Measurements from ENCODE around the gene RAD51. TPM values are rescaled to one million over a fixed set of nuclear protein-coding genes. Genes with fewer than 3 reads are reported as not detected.

The RAD51 gene
- total RNA-seq (2022) (37.8 and 47.0 TPM in 2 replicates), Bru-seq, nascent RNA (percentile 70 among the genes with signal in this experiment), BruChase-seq, experiment 1, labeled RNA remaining after a 2-hour chase (percentile 82 among the genes with signal in this experiment), BruChase-seq, experiment 2, labeled RNA remaining after a 6-hour chase (percentile 88 among the genes with signal in this experiment)
- long read RNA-seq, transcript RAD51-201 (10 exons, 2,449 nt), result major isoform, 60 of 83 reads
- long read RNA-seq, partial matches to known transcripts, result 2 of 83 reads
- long read RNA-seq, other reads (novel, unspliced or antisense), result 17 of 83 reads

DNA sequence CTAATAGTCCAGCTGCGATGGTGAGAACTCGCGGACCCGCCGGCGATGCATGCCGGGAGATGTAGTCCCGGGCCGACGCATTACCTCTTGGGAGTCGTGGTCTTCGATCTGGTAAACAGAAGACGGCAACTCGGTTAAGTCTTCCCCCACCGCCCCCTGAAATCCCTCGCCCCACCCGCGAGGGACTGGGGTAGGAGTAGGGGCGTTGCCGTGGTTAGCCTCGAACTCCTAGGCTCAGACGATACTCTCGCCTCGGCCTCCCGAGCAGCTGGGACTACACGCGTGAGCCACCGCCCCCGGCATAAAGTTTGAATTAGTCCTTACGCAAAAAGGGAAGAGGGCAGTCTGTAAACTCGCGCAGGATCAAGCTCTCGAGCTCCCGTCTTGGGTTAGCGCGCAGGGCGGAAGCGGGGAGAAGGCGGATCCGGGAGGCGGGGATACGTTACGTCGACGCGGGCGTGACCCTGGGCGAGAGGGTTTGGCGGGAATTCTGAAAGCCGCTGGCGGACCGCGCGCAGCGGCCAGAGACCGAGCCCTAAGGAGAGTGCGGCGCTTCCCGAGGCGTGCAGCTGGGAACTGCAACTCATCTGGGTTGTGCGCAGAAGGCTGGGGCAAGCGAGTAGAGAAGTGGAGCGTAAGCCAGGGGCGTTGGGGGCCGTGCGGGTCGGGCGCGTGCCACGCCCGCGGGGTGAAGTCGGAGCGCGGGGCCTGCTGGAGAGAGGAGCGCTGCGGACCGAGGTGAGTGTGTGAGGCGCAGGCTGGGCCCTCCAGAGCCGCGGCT lies at the start of gene RAD51:
Gene RAD51, plus strand, starts transcription at position 487 of the 781 bp plus-strand sequence. CDS start 3,585 bp downstream, outside the sequence.
- intact Hi-C loops (cut with micrococcal nuclease; ENCODE audit: unreplicated experiment), result loop anchor here (5.0 to 10.0 kb wide), 2 partner anchors 103 to 200 kb away; partner anchors contain the start of genes KNL1 and VPS18
- BruUV-seq (replicated peaks), result no TSS peak
- Histone ChIP-seq H3K4me3 (ENCODE audit: low read depth, low read length) (peak within 1 kb of the TSS; percentile 83), H3K36me3 (ENCODE audit: control insufficient read depth, insufficient read depth, low read length) (peaks cover 2% of the 10 kb centered on the region; the same call in 1 of the 2 replicates), H3K9me3 (no peaks in the 10 kb centered on the region), H3K4me1 (peaks cover 11% of the 10 kb centered on the region; the same call in 1 of the 2 replicates), H3K27me3 (replicated peaks; ENCODE audit: control insufficient read depth, insufficient read depth, low read length) (no peaks in the 10 kb centered on the region)
- no peaks in the 10 kb centered on the region for H3K9me3 Mint-ChIP-seq (ENCODE audit: unreplicated experiment)
- DNase-seq, result peak; percentile 93 to 95
- no peaks in the 10 kb centered on the region for H3K27me3 Mint-ChIP-seq (ENCODE audit: insufficient read depth, unreplicated experiment)
- CTCF ChIA-PET, result interaction anchor here (0.6 to 1.8 kb wide), 8 partner anchors 32 to 236 kb away, joined by 3 to 10 read pairs (median 4); partner anchors contain the start of gene SPINT1
- peak within 1 kb of the TSS; percentile 92 for H3K4me3 Mint-ChIP-seq (ENCODE audit: unreplicated experiment)
- peak within 1 kb of the TSS; percentile 99 for H3K27ac Mint-ChIP-seq (ENCODE audit: unreplicated experiment)
- peaks cover 40% of the 10 kb centered on the region for H3K36me3 Mint-ChIP-seq (ENCODE audit: insufficient read depth, unreplicated experiment)
- TF ChIP-seq, protein P1, sequence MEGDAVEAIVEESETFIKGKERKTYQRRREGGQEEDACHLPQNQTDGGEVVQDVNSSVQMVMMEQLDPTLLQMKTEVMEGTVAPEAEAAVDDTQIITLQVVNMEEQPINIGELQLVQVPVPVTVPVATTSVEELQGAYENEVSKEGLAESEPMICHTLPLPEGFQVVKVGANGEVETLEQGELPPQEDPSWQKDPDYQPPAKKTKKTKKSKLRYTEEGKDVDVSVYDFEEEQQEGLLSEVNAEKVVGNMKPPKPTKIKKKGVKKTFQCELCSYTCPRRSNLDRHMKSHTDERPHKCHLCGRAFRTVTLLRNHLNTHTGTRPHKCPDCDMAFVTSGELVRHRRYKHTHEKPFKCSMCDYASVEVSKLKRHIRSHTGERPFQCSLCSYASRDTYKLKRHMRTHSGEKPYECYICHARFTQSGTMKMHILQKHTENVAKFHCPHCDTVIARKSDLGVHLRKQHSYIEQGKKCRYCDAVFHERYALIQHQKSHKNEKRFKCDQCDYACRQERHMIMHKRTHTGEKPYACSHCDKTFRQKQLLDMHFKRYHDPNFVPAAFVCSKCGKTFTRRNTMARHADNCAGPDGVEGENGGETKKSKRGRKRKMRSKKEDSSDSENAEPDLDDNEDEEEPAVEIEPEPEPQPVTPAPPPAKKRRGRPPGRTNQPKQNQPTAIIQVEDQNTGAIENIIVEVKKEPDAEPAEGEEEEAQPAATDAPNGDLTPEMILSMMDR (IDR thresholded peaks at IDR 0.05; ENCODE audit: insufficient read depth in 1 of 2, low read depth in 1 of 2, low read length in 1 of 2, severe bottlenecking in 1 of 2, unreplicated experiment in 1 of 2), result no peak
- POLR2A ChIA-PET, result interaction anchor here (0.6 to 1.9 kb wide), 11 partner anchors 12 to 589 kb away, joined by 3 to 10 read pairs (median 6); partner anchors contain the start of genes BUB1B, CCDC32, GCHFR and RPUSD2
- H3K4me1 Mint-ChIP-seq (ENCODE audit: low read depth, unreplicated experiment), result peaks cover 7% of the 10 kb centered on the region

DNA sequence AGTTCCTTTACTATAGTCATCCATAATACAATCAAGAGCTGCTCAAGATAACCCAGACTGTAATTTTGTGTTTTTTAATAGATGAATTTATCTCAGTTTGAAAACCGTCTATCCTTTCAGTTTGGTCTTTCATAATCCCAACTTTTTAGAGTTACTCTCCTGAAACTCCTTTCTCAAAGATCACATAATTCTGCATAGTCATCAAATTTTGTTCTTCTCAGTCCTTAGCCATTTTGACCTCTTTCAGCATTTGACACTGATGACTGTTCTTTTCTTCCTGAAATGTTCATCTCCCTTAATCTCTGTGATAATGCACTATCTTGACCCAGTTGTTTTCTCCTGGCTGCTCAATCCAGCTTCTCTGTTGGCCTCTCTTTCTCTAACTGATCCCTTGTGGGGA lies 47.5 kb upstream of the RAD51 start:
- Mint-ChIP-seq H3K27me3 (ENCODE audit: insufficient read depth, unreplicated experiment) (no peaks in the 10 kb centered on the region), H3K4me3 (ENCODE audit: unreplicated experiment) (no peak overlapping the region), H3K27ac (ENCODE audit: unreplicated experiment) (no peak overlapping the region), H3K4me1 (ENCODE audit: low read depth, unreplicated experiment) (peaks cover 15% of the 10 kb centered on the region), H3K36me3 (ENCODE audit: insufficient read depth, unreplicated experiment) (peaks cover 27% of the 10 kb centered on the region), H3K9me3 (ENCODE audit: unreplicated experiment) (no peaks in the 10 kb centered on the region)
- intact Hi-C loops (cut with micrococcal nuclease; ENCODE audit: unreplicated experiment), result no loop called here
- H3K4me1 ChIP-seq, result peaks cover 26% of the 10 kb centered on the region
- no peaks in the 10 kb centered on the region for H3K27me3 ChIP-seq (replicated peaks; ENCODE audit: control insufficient read depth, insufficient read depth, low read length)
- POLR2A ChIA-PET, result interaction anchor here (0.8 kb wide), 1 partner anchor 47 kb away, joined by 3 read pairs; the partner anchor contains the start of gene RAD51
- DNase-seq, result no peak
- H3K36me3 ChIP-seq (ENCODE audit: control insufficient read depth, insufficient read depth, low read length), result no peaks in the 10 kb centered on the region
- BruUV-seq (replicated peaks), result no TSS peak
- H3K9me3 ChIP-seq, result no peaks in the 10 kb centered on the region
- CTCF ChIA-PET, result no interaction called here
- TF ChIP-seq, protein P1 (IDR thresholded peaks at IDR 0.05; ENCODE audit: insufficient read depth in 1 of 2, low read depth in 1 of 2, low read length in 1 of 2, severe bottlenecking in 1 of 2, unreplicated experiment in 1 of 2), result no peak
- no peak overlapping the region for H3K4me3 ChIP-seq (ENCODE audit: low read depth, low read length)

DNA sequence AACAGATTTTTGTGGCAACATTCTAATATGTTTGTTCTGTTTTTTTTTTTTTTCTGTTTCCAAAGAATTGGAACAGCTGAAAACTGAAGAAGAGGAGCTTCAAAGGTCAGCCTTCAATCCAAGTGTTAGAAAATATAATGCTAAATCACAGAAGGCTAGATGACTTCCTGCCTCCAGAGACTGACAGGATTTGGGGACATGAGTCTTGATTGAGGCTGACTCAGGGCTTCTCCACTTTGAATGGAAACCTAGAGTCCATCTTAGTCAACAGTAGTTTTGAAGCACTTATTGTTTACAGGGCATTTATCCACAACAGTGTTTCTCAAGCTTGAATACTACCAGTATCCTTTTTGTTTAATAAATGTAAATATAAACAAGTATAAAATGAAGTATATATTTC lies 44.5 kb upstream of the RAD51 start:
- no peaks in the 10 kb centered on the region for H3K27me3 ChIP-seq (replicated peaks; ENCODE audit: control insufficient read depth, insufficient read depth, low read length)
- TF ChIP-seq, protein P1 (IDR thresholded peaks at IDR 0.05; ENCODE audit: insufficient read depth in 1 of 2, low read depth in 1 of 2, low read length in 1 of 2, severe bottlenecking in 1 of 2, unreplicated experiment in 1 of 2), result no peak
- Mint-ChIP-seq H3K4me3 (ENCODE audit: unreplicated experiment) (no peak overlapping the region), H3K27me3 (ENCODE audit: insufficient read depth, unreplicated experiment) (no peaks in the 10 kb centered on the region), H3K9me3 (ENCODE audit: unreplicated experiment) (no peaks in the 10 kb centered on the region), H3K36me3 (ENCODE audit: insufficient read depth, unreplicated experiment) (peaks cover 48% of the 10 kb centered on the region), H3K27ac (ENCODE audit: unreplicated experiment) (peak overlapping the region; percentile 90), H3K4me1 (ENCODE audit: low read depth, unreplicated experiment) (peaks cover 15% of the 10 kb centered on the region)
- peaks cover 26% of the 10 kb centered on the region for H3K4me1 ChIP-seq
- intact Hi-C loops (cut with micrococcal nuclease; ENCODE audit: unreplicated experiment), result no loop called here
- H3K36me3 ChIP-seq (ENCODE audit: control insufficient read depth, insufficient read depth, low read length), result no peaks in the 10 kb centered on the region
- DNase-seq, result no peak
- CTCF ChIA-PET, result interaction anchor here (0.7 kb wide), 1 partner anchor 59 kb away, joined by 5 read pairs; no protein-coding TSS in a partner anchor
- BruUV-seq (replicated peaks), result no TSS peak
- POLR2A ChIA-PET, result interaction anchor here (0.5 kb wide), 1 partner anchor 324 kb away, joined by 4 read pairs; no protein-coding TSS in a partner anchor
- H3K9me3 ChIP-seq, result no peaks in the 10 kb centered on the region
- H3K4me3 ChIP-seq (ENCODE audit: low read depth, low read length), result no peak overlapping the region
